ENCODE data around the gene MYO1A.

- TF ChIP-seq RNF2 (IDR thresholded peaks at IDR 0.05; ENCODE audit: borderline replicate concordance, low read depth): no peak
- TF ChIP-seq BCL3 (IDR thresholded peaks at IDR 0.05): no peak
- no peak for TF ChIP-seq MAZ (IDR thresholded peaks at IDR 0.05; ENCODE audit: borderline replicate concordance, low read depth, low read length)
- TF ChIP-seq CTCF (IDR thresholded peaks at IDR 0.05): no peak
- no peak for TF ChIP-seq KDM1A (IDR thresholded peaks at IDR 0.05; ENCODE audit: low read depth)
These were observed 47.6 kb upstream of the MYO1A start for GRCh38 chr12:57097554-57097835.
